Measurements from ENCODE around the gene CAPN5. TPM values are rescaled to one million over a fixed set of nuclear protein-coding genes. Genes with fewer than 3 reads are reported as not detected.
A peak's percentile ranks its signal among the peaks of the same experiment; 100 is the strongest.
"Not testable (repeated sequence)": the region's sequence is repeated elsewhere in the genome, so short reads cannot be mapped to it uniquely, and the experiment has no call there.

CAPN5 gene
- total RNA-seq, 1 experiment from 2014 or later = 27.4 TPM

- ChIA-PET POLR2A (no interaction called here), CTCF (interaction anchor here (1.1 to 2.5 kb wide), 3 partner anchors 18 to 32 kb away, joined by 4 to 7 read pairs (median 5); no protein-coding TSS in a partner anchor)
- peaks cover 7% of the 10 kb centered on the region for H3K4me1 Mint-ChIP-seq
- DNase-seq (ENCODE audit: low spot score) = no peak
- no peak for ATAC-seq
- H3K27me3 Mint-ChIP-seq (ENCODE audit: low read depth) = no peaks in the 10 kb centered on the region
- H3K27ac Mint-ChIP-seq = no peak overlapping the region
- no peak for TF ChIP-seq GRHL2 (CRISPR knock-in tag; IDR thresholded peaks at IDR 0.05; ENCODE audit: insufficient replicate concordance, severe bottlenecking)
- H3K9me3 Mint-ChIP-seq = no peaks in the 10 kb centered on the region
- peaks cover 3% of the 10 kb centered on the region; the same call in 1 of the 2 replicates for H3K36me3 Mint-ChIP-seq
- no peak overlapping the region for H3K4me3 Mint-ChIP-seq
These were observed 28.1 kb downstream of the CAPN5 start for GRCh38 chr11:77094841-77095365.

GRCh38 chr11:77095551-77096490 lies 29.1 kb downstream of the CAPN5 start:
- POLR2A ChIA-PET = no interaction called here
- no peak overlapping the region for H3K4me3 Mint-ChIP-seq
- peaks cover 4% of the 10 kb centered on the region for H3K4me1 Mint-ChIP-seq
- H3K9me3 Mint-ChIP-seq = peaks cover 5% of the 10 kb centered on the region; the same call in 1 of the 2 replicates
- CTCF ChIA-PET = interaction anchor here (0.6 to 2.5 kb wide), 4 partner anchors 17 to 49 kb away, joined by 3 to 7 read pairs (median 4); no protein-coding TSS in a partner anchor
- no peak overlapping the region for H3K27ac Mint-ChIP-seq
- H3K36me3 Mint-ChIP-seq = peaks cover 7% of the 10 kb centered on the region
- H3K27me3 Mint-ChIP-seq (ENCODE audit: low read depth) = no peaks in the 10 kb centered on the region
- ATAC-seq = no peak
- no peak for DNase-seq (ENCODE audit: low spot score)
- TF ChIP-seq GABPB1 (CRISPR knock-in tag; IDR thresholded peaks at IDR 0.05) (peak; percentile 26; the same call in 1 of the 2 replicates), FOXK1 (CRISPR knock-in tag; IDR thresholded peaks at IDR 0.05) (no peak)

GRCh38 chr11:77096591-77097019 lies 29.8 kb downstream of the CAPN5 start:
- Mint-ChIP-seq H3K4me3 (no peak overlapping the region), H3K4me1 (no peaks in the 10 kb centered on the region), H3K27me3 (ENCODE audit: low read depth) (no peaks in the 10 kb centered on the region), H3K27ac (no peak overlapping the region), H3K9me3 (peaks cover 9% of the 10 kb centered on the region), H3K36me3 (peaks cover 10% of the 10 kb centered on the region)
- TF ChIP-seq ATF2 (CRISPR knock-in tag; IDR thresholded peaks at IDR 0.05; ENCODE audit: borderline replicate concordance, low read depth) (no peak), CREB1 (CRISPR knock-in tag; IDR thresholded peaks at IDR 0.05) (no peak), MYBL2 (CRISPR knock-in tag; IDR thresholded peaks at IDR 0.05) (no peak), ZSCAN18 (CRISPR knock-in tag; IDR thresholded peaks at IDR 0.05) (no peak), GTF2I (CRISPR knock-in tag; conservative IDR thresholded peaks at IDR 0.05) (no peak), ATF1 (CRISPR knock-in tag; IDR thresholded peaks at IDR 0.05) (no peak), SMAD3 (CRISPR knock-in tag; IDR thresholded peaks at IDR 0.05; ENCODE audit: borderline replicate concordance) (no peak)
- no peak for ATAC-seq
- ChIA-PET CTCF (interaction anchor here (0.6 to 1.6 kb wide), 3 partner anchors 10 to 50 kb away, joined by 3 to 4 read pairs (median 3); no protein-coding TSS in a partner anchor), POLR2A (interaction anchor here (0.7 kb wide), 2 partner anchors 44 to 178 kb away, joined by 4 to 9 read pairs; no protein-coding TSS in a partner anchor)
- no peak for DNase-seq (ENCODE audit: low spot score)

- CTCF ChIA-PET = interaction anchor here (0.8 kb wide), 1 partner anchor 9 kb away, joined by 3 read pairs; no protein-coding TSS in a partner anchor
- peaks cover 10% of the 10 kb centered on the region for H3K36me3 Mint-ChIP-seq
- H3K27ac Mint-ChIP-seq; ATAC-seq; H3K9me3 Mint-ChIP-seq; H3K4me3 Mint-ChIP-seq; H3K27me3 Mint-ChIP-seq (ENCODE audit: low read depth); H3K4me1 Mint-ChIP-seq; DNase-seq (ENCODE audit: low spot score): not testable (repeated sequence)
- POLR2A ChIA-PET = interaction anchor here (0.7 kb wide), 2 partner anchors 43 to 178 kb away, joined by 4 to 9 read pairs; no protein-coding TSS in a partner anchor
These were observed 30.4 kb downstream of the CAPN5 start for GRCh38 chr11:77097180-77097579.
